ENCODE data around the gene PRUNE2.

- no peak for TF ChIP-seq CTCF (IDR thresholded peaks at IDR 0.05)
- TF ChIP-seq POLR2AphosphoS5 (IDR thresholded peaks at IDR 0.05; ENCODE audit: low read depth, low read length), result no peak
- TF ChIP-seq, protein P1, sequence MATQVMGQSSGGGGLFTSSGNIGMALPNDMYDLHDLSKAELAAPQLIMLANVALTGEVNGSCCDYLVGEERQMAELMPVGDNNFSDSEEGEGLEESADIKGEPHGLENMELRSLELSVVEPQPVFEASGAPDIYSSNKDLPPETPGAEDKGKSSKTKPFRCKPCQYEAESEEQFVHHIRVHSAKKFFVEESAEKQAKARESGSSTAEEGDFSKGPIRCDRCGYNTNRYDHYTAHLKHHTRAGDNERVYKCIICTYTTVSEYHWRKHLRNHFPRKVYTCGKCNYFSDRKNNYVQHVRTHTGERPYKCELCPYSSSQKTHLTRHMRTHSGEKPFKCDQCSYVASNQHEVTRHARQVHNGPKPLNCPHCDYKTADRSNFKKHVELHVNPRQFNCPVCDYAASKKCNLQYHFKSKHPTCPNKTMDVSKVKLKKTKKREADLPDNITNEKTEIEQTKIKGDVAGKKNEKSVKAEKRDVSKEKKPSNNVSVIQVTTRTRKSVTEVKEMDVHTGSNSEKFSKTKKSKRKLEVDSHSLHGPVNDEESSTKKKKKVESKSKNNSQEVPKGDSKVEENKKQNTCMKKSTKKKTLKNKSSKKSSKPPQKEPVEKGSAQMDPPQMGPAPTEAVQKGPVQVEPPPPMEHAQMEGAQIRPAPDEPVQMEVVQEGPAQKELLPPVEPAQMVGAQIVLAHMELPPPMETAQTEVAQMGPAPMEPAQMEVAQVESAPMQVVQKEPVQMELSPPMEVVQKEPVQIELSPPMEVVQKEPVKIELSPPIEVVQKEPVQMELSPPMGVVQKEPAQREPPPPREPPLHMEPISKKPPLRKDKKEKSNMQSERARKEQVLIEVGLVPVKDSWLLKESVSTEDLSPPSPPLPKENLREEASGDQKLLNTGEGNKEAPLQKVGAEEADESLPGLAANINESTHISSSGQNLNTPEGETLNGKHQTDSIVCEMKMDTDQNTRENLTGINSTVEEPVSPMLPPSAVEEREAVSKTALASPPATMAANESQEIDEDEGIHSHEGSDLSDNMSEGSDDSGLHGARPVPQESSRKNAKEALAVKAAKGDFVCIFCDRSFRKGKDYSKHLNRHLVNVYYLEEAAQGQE (IDR thresholded peaks at IDR 0.05; ENCODE audit: low read depth, low read length), result no peak
- TF ChIP-seq JUND (IDR thresholded peaks at IDR 0.05), result no peak
These were observed 77.5 kb downstream of the PRUNE2 start for GRCh38 chr9:76828447-76828846.
